HFF-Myc (cell line): ENCODE results near the gene EDNRB.

Experiments used
- DNase-seq: peaks from one replicate; pipeline ENCODE4 v3.0.0-alpha.2; 2011; ENCODE audit warnings: low read depth; ENCODE audit errors: extremely low read depth
- H3K4me3 ChIP-seq: replicated peaks from 2 replicates; pipeline ENCODE4 v1.5.1; 2011; ENCODE audit warnings: low read depth, mild to moderate bottlenecking, control low read depth, low read length
- TF ChIP-seq, protein P1 (sequence below): IDR thresholded peaks from 2 replicates; pipeline ENCODE4 v1.5.1; 2012; ENCODE audit warnings: mild to moderate bottlenecking, low read depth, low read length, control low read depth; ENCODE audit errors: missing control alignments

EDNRB gene

DNA sequence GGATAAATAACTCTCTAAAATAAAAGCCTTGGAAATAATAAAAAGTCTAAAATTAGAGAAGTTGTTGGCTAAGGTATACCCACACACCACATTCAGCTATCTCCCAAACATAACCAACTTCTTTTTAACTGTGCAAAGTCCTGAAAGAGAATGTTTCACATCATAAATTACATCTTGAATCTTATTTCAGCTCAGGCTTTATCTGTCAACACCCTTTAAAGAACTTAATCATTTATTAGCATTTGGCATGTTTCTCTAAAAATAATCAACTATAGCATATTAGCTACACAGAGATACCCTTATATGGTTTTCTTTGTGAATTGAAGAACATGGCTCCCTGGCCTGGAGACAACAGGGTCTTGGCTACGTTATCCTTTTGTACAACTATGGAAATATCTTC lies 6.9 kb downstream of the EDNRB start:
- no peak overlapping the region for H3K4me3 ChIP-seq
- TF ChIP-seq, protein P1, sequence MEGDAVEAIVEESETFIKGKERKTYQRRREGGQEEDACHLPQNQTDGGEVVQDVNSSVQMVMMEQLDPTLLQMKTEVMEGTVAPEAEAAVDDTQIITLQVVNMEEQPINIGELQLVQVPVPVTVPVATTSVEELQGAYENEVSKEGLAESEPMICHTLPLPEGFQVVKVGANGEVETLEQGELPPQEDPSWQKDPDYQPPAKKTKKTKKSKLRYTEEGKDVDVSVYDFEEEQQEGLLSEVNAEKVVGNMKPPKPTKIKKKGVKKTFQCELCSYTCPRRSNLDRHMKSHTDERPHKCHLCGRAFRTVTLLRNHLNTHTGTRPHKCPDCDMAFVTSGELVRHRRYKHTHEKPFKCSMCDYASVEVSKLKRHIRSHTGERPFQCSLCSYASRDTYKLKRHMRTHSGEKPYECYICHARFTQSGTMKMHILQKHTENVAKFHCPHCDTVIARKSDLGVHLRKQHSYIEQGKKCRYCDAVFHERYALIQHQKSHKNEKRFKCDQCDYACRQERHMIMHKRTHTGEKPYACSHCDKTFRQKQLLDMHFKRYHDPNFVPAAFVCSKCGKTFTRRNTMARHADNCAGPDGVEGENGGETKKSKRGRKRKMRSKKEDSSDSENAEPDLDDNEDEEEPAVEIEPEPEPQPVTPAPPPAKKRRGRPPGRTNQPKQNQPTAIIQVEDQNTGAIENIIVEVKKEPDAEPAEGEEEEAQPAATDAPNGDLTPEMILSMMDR, result no peak

GRCh38 chr13:77909827-77910226 lies 8.8 kb downstream of the EDNRB start:
- H3K4me3 ChIP-seq, result no peak overlapping the region
- TF ChIP-seq, protein P1, result no peak
- DNase-seq, result no peak

More for the DNA sequence above, 6.9 kb downstream of the EDNRB start:
- DNase-seq, result no peak

DNA sequence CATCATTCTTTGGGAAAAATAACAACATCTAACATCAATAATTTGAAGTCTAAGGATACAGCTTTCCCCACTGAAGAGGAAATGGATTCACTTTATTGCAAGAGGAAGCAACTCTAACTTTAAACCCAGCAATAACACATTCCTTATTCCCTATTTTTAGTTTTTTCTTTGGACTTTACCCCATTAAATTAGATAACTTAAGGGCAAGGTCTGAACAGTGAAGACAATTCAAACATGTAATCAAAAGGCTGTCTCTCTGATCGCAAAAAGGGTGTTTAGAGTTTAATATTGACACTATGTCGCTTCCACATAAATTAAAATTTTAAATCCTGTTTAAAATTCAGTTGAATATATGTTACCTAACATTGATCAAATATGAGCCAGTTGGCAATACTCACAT lies 10.1 kb downstream of the EDNRB start:
- TF ChIP-seq, protein P1, result no peak
- no peak for DNase-seq
- no peak overlapping the region for H3K4me3 ChIP-seq

DNA sequence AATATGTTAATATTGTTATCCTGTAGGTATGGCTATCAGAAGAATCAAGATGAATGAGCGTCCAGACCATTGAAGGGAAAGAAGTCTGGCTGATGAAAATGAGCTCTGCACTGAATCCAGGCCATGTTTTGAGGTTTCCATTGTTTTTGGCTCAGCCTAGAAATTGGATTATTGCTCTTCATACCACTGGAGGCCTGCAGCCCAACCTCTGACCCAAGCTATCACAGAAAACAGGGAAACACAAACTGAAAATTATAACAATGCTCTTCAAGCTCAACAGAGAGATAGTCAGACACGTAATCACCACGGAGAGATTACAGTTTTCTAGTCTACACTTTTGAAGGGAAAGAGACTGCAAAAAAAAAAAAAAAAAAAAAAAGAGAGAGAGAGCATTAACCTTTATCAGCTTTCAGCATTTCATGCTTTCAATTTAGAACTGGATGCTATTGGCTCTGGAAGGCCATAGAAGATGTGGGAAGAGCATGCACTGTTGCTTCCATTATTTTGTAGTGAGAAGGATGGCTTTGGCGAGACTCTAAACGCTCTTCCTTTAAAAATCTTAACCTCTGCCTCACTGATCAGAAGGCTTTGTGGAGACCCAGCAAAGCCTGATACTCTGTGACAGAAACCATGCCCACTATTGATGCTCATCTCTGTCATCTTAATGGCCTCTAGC lies 10.8 kb downstream of the EDNRB start:
- no peak overlapping the region for H3K4me3 ChIP-seq
- TF ChIP-seq, protein P1, result no peak
- DNase-seq, result no peak

DNA sequence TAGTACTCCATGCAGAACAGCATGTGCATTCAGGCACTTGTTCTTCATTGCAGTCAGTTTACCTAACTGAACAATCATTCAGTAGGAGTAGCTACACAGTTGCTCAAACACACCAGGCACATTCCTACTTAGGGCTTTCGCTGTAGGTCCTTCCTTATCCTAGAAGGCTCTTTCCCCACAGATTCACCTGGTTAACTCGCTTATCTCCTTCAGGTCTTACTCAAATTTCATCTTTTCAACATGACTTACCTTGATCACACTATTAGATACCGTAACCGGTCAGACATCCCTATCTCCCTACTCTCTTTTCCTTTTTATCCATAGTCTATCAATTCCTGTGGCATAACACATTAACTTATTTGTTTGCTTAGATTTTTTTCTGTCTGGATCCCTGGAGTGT lies 14.6 kb downstream of the EDNRB start:
- DNase-seq, result no peak
- TF ChIP-seq, protein P1, result no peak
- no peak overlapping the region for H3K4me3 ChIP-seq

DNA sequence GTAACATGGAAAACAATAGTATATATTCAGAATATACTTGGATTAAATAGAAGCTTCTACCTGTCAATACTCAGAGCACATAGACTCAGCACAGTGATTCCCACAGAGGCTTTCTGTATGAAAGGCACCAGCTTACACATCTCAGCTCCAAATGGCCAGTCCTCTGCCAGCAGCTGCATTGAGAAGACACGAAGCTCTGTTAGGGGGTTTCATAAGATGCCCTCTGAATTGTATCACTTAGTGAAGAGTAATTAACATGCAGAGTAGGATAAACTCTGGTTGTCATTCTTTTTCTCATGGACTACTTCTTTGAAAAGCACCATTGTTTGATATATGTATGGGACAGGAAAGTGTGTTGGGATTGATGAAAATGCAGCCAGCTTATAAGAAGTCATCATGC lies 15.2 kb downstream of the EDNRB start:
- H3K4me3 ChIP-seq, result no peak overlapping the region
- TF ChIP-seq, protein P1, result no peak
- no peak for DNase-seq

GRCh38 chr13:77902319-77902963 lies 16.2 kb downstream of the EDNRB start:
- no peak for DNase-seq
- H3K4me3 ChIP-seq, result no peak overlapping the region
- TF ChIP-seq, protein P1, result no peak
